Thoracic aorta (tissue), 2 donors: Measurements from ENCODE around the gene TENT4A. TPM values are rescaled to one million over a fixed set of nuclear protein-coding genes. Genes with fewer than 3 reads are reported as not detected.
A peak's percentile ranks its signal among the peaks of the same experiment; 100 is the strongest.

Source experiments
- ATAC-seq: fragments of 150-250 bp; one replicate; pipeline ENCODE4 v1.8.0; 2017; ENCODE audit warnings: low read depth; ENCODE audit not compliant: insufficient number of reproducible peaks, low FRiP score
- DNase-seq: peaks from one replicate; pipeline ENCODE4 v3.0.0-alpha.2; 2020; ENCODE audit warnings: low spot score
- H3K27ac ChIP-seq, 2 donors: fragments of 200-600 bp; sonication (generic); 1 replicate in 1 of 2; 2 replicates in 1 of 2; pipeline ENCODE4 v1.5.1; 2016; ENCODE audit warnings: mild to moderate bottlenecking in 2 of 2, moderate library complexity in 2 of 2
- H3K27me3 ChIP-seq: fragments of 200-600 bp; sonication (generic); replicated peaks from 2 replicates; pipeline ENCODE4 v1.6.0; 2016; ENCODE audit warnings: mild to moderate bottlenecking; ENCODE audit not compliant: insufficient read depth
- H3K36me3 ChIP-seq: fragments of 200-600 bp; sonication (generic); one replicate; pipeline ENCODE4 v1.5.1; 2016
- H3K4me1 ChIP-seq, 2 donors: fragments of 200-600 bp; sonication (generic); 1 replicate in 1 of 2; 2 replicates in 1 of 2; pipeline versions ENCODE4 v1.5.1 to v1.6.0; 2016; ENCODE audit warnings: low read depth in 2 of 2, mild to moderate bottlenecking in 1 of 2; ENCODE audit not compliant: control insufficient read depth in 1 of 2
- H3K4me3 ChIP-seq: fragments of 200-600 bp; sonication (generic); 2 replicates; pipeline ENCODE4 v1.5.1; 2016; ENCODE audit warnings: mild to moderate bottlenecking
- H3K9me3 ChIP-seq: fragments of 200-600 bp; sonication (generic); 2 replicates; pipeline ENCODE4 v1.5.1; 2016
- CTCF ChIP-seq: fragments of 200-600 bp; sonication (generic); IDR thresholded peaks from one replicate; pipeline ENCODE4 v1.5.1; 2019; ENCODE audit warnings: antibody characterized with exemption
- total RNA-seq, 2 donors: library from RNA; depleted of rRNA; stranded (reverse); fragments of >200 nt; gene quantifications; one replicate each; pipeline versions ENCODE4 v1.1.0 to v1.2.3, GENCODE V29; 2016

TENT4A gene
- total RNA-seq, 2 donors from 2014 or later: 34.5 to 47.6 TPM

- Histone ChIP-seq H3K4me1 (peaks cover 9 to 10% of the 10 kb centered on the region in 2 donors), H3K27ac (no peak overlapping the region), H3K9me3 (no peaks in the 10 kb centered on the region), H3K27me3 (no peaks in the 10 kb centered on the region), H3K36me3 (peaks cover 16% of the 10 kb centered on the region), H3K4me3 (no peak overlapping the region)
- DNase-seq (no peak), ATAC-seq (no peak)
- no peak for TF ChIP-seq CTCF
These were observed 48.1 kb downstream of the TENT4A start for GRCh38 chr5:6761333-6761732.

DNA sequence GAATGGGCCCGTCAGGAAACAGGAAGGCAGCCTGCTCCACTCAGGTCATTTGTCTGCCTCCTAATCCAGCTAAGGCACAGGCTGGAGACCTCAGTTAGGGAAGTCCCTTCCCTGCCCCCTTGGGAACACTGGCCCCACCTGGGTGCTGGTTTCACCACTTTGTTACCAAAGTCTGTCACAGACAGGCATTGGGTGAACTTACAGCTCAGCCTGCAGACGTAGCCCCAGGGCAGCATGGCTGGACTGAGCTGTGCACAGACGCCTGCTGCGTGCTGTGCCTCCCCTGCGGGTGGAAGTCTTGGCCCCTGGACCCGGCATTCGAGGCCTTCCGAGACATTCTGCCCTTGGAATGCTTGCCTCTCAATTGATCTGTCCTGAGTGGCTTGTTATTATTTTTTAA, 48.9 kb downstream of the TENT4A start:
- H3K27me3 ChIP-seq: no peaks in the 10 kb centered on the region
- peaks cover 14 to 18% of the 10 kb centered on the region in 2 donors for H3K4me1 ChIP-seq
- H3K4me3 ChIP-seq: no peak overlapping the region
- H3K9me3 ChIP-seq: no peaks in the 10 kb centered on the region
- no peak for ATAC-seq
- no peak overlapping the region for H3K27ac ChIP-seq
- no peak for DNase-seq
- peaks cover 9% of the 10 kb centered on the region for H3K36me3 ChIP-seq
- TF ChIP-seq CTCF: no peak

DNA sequence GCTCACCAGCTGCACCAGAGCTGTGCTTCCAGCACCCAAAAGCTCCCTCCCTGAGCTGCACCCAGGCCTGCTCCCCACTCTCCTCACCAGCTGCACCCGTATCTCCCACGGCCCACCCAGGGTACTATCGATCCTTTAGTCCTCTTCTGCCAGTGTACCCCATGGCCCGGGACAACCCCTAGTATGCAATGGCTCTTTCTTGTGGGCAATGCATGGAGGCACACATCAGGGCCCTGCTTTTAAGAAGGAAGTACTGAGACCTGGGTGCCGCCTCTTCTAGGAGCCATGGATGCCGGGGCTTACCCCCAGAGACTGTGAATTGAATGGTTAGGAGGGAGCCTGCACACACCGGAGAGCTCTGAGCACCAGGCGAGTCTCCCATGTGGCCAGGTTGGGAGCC, 49.5 kb downstream of the TENT4A start:
- Histone ChIP-seq H3K36me3 (peaks cover 9% of the 10 kb centered on the region), H3K4me1 (peaks cover 16 to 24% of the 10 kb centered on the region in 2 donors), H3K4me3 (no peak overlapping the region), H3K27me3 (no peaks in the 10 kb centered on the region), H3K27ac (no peak overlapping the region), H3K9me3 (no peaks in the 10 kb centered on the region)
- no peak for TF ChIP-seq CTCF
- no peak for DNase-seq
- ATAC-seq: no peak

DNA sequence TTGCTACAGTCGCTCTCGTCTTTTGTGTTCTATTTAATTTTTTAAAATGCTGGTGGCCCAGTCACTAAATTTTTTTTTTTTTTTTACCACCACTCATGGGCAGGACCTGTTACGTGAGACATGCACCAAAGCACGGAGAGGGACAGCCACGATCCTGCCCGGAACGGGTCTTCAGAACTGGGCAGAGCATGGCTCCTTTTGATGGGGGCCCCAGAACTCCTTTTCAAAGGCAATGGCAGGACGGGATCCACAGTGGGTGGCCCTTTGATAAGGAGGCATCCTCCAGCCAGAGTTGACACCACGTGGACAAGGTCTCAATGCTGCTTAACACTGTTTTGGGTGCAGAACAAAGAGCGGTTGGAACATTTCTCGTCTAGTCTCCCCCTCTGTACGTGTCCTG, 50.0 kb downstream of the TENT4A start:
- Histone ChIP-seq H3K9me3 (no peaks in the 10 kb centered on the region), H3K4me1 (peaks cover 16 to 25% of the 10 kb centered on the region in 2 donors), H3K4me3 (no peak overlapping the region), H3K36me3 (peaks cover 6% of the 10 kb centered on the region), H3K27ac (no peak overlapping the region), H3K27me3 (no peaks in the 10 kb centered on the region)
- ATAC-seq: no peak
- TF ChIP-seq CTCF: no peak
- DNase-seq: no peak

DNA sequence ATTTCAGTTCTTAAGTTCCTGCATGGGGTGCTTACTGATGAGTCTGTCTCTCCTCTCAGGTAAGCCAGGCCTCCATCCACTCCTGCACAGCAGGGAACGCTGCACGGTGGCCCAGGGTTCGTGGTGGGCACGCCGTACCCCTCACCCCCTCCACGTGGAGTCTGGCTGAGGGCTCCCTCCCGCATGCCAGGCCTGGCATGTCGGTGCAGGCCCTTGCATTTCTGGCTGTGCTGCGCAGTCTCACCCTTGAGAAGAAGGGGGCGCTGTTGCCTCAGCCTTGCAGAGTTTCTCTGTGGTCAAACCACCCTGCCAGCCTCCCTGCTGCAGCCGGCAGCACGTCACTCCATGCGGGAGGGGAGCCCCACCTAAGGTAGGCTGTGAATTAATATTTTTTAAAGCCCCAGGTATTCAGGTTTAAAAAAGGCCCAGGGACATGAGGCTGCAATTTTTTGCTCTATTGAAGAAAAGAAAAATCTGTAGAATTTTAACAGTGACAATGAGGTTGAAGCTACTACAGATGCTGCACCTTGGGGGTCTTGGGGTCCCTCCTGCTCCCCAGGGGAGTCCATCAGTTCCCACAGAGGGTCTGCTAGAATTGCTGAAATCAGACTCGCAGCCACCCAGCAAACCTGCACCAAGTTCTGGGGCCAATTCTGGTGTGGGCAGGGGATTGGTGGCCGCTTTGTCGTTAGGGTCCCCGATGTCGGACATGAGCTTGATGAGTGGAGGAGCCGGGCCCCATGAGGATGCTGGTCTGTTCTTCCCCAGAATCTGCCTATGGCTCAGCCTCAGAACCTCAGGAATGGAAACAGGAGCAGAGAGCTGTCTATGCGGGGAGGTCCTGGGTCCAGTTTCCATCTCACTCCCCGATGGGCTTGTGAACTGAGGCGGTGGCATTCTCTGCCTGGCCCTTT, 52.6 kb downstream of the TENT4A start:
- Histone ChIP-seq H3K36me3 (no peaks in the 10 kb centered on the region), H3K4me1 (peaks cover 16 to 25% of the 10 kb centered on the region in 2 donors), H3K27me3 (no peaks in the 10 kb centered on the region), H3K9me3 (no peaks in the 10 kb centered on the region), H3K4me3 (peak overlapping the region; percentile 64), H3K27ac (peak overlapping the region; percentile 59 to 83)
- ATAC-seq (peak; percentile 85), DNase-seq (no peak)
- peak; percentile 89 for TF ChIP-seq CTCF
